DMS153 treated with DMSO at 0.1 percent for 48 hours (cell line): ENCODE data around the gene GADD45B.
"Not testable (repeated sequence)": the region's sequence is repeated elsewhere in the genome, so short reads cannot be mapped to it uniquely, and the experiment has no call there.

ENCODE experiments used
- DNase-seq: peaks from one replicate; lab custom pipeline; 2025; ENCODE audit not compliant: unreplicated experiment; lab: John Stamatoyannopoulos, UW

The GADD45B gene

DNA sequence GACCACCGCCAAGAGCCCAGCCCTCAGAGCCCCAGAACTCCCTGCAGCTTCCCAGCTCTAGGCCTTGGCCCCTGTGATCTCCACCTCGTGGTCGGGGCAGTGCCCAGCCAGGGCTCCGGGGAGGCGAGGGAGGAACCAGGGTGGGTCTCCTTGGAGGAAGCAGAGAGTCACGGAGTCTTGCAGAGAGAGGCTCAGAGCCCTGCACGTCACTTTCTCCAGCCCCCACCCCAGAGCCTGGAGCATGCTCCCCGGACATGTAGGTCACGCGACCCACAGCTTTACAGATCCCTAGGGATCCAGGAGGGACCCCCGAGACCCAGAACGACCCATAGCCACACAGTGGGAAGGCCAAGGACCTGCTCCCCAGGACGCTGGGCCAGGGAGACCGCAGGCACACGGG is 11.9 kb downstream of the GADD45B start:
- no peak for DNase-seq

DNA sequence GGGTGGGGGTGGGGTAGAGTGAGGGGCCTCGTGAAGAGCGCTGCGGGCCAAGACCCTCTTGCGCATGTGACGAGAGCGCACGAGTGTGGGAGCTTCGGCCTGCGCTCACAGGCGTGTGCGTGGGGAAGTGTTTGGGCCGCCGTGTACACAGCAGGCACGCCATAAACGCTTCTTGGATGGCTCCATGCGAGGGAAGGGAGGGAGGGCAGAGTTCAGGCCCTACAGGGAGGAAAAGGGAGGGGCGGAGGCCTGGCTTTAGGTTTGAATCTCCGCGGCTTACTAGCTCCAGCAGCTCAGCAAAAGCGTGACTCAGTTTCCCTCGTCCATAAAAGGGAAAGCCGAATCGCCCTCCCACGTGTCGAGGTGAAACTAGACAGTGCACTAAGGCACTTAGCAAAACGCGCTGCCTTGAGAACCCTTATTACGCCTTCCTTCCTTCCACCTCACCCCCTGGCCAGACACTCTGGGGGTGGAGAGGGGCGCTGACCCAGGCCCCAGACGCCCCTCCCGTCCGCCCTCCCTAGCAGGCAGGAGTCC is 12.5 kb downstream of the GADD45B start:
- DNase-seq = no peak

DNA sequence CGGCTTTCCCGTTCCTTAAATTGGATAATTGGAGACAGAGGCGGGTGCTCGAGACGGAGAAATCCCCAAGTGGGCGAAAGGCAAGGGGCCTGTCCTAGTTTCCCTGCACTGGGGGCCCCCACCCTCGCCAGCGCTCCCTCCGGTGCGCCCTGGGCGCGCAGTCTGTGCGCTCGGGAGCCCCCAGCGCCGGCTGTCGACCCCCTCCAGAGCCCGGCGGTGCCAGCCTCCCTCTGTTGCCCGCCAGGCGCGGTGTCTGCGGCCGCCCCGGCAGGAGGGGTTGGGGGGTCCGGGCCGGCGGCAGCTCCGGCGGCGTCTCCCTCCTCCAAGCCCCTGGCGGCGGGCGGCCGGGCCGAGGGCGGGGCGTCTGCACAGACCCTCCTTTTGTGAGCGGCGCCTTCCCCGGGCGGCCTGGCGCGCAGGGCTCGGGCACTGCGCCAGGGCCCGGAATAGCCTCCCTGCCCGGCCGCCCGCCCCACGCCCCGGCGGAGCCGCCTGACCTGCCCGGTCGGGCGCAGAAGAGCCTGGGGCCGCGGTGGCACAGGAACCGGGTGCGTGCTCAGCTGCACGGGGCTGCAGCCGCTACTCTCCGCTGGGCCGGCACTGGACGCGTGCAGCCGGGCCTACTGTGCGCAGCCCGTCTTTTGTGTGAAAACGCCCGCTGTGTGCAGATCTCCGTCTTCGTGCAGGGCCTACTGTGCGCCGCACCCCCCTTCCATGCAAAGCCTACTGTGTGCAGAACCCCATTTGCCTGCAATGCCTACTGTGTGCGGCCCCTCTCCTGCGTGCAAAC is 13.2 kb downstream of the GADD45B start:
- no peak for DNase-seq

DNA sequence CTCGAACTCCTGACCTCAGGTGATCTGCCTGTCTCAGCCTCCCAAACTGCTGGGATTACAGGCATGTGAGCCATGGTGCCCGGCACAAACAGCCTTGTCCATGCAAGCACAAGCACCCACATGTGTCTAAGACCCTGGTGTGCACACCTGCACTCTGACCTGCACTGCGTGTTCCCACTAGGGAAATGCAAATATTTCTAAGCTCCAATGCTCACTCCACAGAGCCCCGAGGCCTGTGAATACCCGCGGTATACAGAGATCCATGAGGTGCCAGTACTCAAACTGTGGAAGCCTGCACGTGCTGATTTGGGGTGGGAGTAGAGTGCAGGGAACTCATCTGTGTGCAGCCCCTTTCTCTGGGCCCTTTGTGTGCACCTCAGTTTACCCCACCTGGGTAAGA is 14.7 kb downstream of the GADD45B start:
- no peak for DNase-seq

DNA sequence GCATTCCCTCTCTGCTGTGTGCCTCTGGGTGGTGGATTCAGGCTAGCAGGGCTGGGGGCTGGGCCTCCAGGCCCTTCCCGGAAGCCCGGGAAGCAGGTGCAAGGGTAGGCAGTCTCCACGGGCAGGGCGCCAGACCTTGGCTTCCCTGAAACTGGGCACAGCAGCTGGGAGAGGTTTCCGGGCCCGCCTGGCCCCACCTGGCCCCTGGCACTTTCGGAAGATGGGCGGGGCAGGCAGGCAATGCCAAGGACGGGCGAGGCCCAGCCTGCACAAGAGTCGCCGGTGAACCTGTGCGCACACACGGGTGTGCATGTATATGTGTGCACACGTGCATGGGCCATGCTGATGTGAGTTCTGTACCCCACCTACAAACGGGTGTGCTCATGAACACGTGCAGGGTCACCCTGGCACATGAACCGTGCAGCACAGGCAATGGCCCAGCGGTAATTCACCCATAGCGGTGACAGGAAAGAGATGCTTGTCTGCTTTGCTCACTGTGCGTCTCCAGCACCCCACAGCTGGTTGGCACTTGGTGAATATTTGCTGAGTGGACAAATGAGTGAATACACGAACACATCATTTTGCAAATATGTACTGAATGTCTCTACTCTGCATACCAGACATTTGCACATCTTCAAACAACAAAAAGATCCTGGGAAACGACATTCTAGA is 15.3 kb downstream of the GADD45B start:
- peak; percentile 86 for DNase-seq

DNA sequence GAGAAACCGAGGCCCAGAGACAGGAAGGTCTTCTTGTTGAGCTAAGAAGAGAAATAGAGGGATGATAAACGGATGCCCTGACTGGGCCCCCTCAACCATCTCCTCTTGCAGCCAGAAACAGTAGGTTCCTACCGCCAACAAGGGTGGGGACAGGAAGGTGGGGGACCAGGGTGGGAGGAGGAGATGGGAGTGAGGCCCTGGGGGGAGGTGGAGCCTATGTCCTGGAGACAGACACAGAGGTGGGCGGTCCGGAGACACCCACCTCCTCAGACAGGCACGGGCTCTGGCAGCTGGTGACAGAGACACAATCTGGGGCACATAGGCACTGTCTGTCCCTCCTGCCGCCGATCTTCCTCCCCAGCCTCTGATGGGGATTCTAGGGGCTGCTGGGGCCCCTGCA is 16.9 kb downstream of the GADD45B start:
- no peak for DNase-seq

DNA sequence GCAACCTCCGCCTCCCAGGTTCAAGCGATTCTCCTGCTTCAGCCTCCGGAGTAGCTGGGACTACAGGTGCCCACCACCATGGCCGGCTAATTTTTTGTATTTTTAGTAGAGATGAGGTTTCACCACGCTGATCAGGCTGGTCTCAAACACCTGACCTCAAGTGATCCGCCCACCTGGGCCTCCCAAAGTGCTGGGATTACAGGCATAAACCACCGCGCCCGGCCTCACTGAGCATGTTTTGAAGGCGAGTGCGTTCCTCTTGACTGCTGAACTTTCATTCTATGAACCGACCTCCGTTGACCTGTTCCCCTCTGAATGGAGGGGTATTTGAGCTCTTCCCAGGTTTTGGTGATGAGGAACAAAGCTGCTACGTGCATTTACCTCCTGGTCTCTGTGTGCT is 17.5 kb downstream of the GADD45B start:
- DNase-seq = not testable (repeated sequence)

DNA sequence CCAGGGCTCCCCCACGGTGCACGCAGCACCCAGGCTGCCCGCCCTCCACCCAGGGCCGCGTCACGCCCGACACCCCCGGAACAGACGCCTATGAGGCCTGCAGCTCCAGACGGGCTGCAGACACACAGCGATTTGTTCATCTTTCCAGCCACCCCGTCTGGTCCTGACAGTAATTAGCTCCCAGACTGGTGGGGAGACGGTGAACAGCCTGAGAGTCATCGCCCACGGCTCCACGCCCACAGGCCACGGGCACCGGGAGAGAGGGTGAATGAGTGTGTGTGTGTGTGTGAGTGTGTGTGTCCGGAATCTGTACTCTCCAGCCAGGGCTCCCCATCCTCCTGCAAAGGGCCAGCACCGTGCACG is 18.1 kb downstream of the GADD45B start:
- DNase-seq = no peak

DNA sequence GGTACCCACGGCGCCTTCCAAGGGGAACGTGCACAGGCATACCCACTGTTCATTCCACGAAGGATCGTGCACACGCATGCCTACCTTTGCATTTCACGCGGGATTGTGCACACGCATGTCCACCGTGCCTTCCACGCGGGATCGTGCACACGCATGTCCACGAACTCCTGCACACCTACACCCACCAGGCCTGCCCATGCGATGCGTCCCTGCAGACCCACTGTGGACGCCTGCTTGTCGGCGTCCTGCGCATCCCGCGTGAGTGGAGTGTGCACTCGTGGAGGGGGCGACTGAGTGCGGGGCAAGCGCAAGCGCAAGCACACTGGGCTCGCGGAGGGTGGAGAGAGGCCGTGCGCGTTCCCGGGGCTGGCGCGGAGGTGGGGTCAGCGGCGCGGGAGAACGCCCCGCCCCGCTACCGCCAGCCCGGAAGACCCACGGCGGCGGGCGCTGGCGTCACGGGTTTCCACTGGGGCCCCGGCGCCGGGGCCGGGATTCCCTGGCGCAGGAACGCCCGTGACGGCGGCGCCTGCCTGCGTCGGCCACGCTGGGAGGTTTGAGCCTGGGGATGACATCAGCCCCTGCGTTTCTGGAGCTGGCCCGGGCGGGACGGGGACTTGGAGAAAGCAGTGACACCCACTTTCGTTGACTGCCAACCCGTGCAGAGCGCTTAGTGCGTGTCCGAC is 18.7 kb downstream of the GADD45B start:
- peak; percentile 18 for DNase-seq

DNA sequence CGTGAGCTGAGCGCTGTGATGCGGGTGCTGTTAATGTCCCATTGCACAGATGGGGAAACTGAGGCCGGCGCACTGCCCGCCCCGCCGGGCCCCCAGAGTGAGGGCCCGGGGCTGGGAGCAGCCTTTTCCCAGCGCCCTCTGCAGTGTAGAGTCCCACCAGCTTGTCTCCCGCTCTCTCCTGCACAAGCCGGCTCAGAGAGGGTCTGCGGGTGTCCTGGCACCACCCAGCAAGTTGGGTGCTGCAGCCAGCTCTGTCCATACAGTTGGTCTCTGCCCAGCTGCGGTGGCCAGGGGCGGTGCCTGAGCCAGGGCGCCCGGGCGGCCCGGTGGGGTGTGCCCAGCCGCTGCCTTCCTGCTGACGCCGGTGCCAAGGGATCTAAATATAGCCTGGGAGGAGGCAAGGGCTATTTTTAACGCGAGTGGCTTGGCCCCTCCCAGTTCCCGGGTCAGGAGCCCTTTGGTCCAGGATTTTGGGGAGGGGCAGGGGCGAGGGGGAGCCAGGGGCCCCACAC is 19.3 kb downstream of the GADD45B start:
- no peak for DNase-seq

DNA sequence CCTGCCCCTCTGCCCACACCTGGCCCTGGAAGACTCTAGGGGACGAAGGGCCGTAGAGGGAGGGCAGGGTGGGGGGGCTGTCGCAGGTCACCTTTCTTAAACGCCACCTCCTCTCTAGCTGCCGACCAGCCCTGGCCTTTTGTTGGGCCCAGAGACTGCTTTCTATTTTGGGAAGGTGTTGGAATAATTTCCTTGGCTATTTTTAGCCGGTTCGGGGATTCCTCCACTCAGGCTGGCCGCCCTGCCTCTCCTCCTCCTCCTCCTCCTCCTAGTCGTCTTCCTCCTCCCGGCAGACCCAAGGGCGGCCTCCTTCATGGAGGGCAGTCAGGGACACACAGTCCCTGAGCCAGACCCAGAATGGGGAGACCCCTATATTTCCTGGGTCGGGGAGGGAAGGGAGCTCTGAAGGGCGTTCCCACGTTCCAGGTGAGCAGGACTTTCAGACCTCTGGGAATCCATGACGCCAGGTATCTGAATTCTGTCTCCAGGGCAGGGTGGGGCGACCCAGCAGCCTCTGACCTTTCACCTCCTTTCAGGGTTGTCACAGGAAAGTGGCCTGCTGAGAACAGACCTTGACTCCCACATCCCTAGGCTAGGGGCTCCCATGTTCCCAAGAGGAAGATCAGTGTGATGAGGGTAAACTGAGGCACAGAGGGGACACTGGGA is 19.9 kb downstream of the GADD45B start:
- no peak for DNase-seq

DNA sequence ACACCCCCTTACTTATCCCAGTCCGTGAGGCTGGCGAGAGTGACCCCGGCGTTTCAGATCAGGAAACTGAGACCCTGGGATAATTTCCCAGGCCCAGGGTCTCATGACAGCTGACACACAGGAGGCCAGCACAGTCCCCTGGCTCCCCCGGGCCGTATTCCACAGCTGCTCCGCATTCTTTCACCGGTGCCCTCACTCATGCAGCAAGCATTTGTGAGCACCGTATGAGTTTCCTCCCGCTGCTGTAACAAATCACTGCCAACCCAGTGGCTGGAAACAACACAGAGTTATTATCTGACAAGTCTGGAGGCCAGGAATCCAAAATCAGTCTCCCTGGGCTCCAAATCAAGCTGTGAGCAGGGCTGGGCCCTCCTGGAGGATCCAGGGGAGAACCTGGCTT is 21.3 kb downstream of the GADD45B start:
- no peak for DNase-seq

DNA sequence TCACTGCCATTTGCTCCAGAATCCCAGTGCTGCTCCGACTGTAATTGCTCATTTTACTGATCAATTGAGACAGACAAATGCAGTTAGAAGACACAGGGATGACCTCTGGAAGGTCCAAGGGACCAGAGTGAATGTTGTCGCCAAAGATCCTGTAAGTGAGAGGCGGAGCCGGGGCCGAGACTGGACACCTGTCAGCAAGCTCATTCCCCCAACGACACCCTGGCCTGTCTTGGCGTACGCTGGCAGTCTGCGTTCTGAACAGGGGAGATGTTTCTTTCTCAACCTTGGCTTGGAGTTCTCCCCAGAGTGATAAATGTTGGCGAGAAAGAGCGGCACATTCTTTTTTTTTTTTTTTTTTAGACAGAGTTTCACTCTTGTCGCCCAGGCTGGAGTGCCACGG is 24.2 kb downstream of the GADD45B start:
- no peak for DNase-seq

DNA sequence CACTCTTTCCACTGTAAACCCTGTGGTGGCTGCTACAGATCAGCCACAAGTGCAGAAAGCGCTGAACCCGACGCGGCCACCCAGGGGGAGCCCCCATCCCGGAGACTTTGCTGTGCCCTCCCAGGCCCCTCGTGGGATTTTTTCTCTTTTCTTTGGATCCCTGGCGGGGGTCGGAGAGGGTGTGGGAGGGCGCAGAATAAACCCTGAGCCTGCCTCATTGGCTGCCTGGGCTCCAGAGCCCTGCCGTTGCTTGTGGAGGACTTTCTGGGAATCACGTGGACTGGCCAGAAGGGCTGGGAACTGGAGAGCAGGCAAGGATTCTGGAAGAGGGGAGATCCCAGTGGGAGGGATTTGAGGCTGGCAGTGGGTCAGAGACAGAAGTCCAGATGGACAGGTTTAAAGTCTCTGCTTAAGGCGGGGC is 24.9 kb downstream of the GADD45B start:
- DNase-seq = no peak

DNA sequence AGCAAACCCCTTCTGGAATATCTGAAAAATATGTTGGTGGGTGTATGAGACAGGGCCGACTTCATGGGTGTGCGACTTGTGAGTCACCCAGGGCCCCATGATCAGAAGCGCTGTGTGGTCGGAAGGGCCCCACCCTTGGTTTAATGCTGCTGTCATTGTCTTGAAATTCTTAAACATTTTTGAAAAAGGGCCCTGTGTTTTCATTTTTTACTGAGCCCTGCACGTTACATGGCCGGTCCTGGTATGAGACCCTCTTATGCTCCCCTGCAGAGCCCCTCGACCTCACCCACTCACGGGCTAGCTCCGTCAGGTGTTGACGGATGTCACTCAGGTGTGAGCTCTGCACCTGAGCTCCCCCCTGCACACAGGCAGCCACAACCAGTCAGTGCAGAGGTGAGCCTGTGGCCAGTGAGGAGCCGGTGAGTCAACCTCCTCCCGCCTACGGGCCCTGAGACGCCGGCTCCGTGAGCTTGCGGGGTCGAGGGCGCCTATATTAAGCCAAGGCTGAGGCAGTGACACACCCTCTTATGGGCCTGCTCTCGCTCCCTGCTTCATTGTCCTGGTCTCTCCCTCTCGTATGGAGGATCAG is 27.7 kb downstream of the GADD45B start:
- no peak for DNase-seq

DNA sequence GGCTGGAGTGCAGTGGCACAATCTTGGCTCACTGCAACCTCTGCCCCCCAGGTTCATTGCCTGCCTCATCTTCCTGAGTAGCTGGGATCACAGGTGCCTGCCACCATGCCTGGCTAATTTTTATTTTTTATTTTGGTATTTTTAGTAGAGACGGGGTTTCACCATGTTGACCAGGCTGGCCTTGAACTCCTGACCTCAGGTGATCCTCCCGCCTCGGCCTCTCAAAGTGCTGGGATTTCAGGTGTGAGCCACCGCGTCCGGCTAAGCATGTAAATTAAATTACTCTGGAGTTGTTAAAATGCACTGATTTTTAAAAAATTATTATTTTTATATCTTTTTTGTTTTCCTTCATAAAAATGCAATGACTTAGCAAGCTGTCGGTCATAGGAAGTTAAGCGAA is 30.7 kb downstream of the GADD45B start:
- not testable (repeated sequence) for DNase-seq

DNA sequence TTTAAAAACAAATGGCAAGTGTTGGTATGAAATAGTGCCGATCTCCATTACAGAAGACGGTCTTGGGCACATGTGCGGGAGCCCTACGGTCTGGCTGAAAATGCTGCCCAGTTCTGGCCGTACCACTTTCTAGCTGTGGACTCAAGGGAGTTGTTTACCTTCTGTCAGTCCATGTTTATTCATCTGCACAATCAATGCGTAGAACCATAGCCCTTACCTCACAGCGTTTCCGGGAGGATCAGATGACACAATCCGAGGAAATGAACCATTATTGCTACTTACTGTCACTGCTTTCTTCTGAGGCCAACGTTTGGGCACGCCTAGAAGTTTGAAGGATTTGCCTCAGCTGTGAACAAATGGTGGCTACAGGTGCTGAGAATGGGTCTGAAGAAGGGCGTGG is 31.2 kb downstream of the GADD45B start:
- peak; percentile 93 for DNase-seq

DNA sequence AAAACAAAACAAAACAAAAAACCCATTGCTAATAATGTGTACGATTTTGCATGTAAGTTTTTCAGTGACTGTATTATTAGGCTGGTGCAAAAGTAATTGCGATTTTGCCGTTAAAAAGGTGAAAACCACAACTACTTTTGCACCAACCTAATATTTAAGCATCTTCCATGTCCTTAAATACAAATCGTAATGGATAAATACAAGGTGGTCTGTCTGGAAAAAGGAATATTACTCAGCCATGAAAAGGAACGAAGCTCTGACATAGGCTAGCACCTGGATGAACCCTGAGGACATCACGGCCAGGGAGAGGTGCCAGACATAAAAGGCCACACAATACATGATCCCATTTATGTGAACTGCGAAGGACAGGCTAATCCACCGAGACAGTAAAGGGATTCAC is 33.2 kb downstream of the GADD45B start:
- DNase-seq = no peak

DNA sequence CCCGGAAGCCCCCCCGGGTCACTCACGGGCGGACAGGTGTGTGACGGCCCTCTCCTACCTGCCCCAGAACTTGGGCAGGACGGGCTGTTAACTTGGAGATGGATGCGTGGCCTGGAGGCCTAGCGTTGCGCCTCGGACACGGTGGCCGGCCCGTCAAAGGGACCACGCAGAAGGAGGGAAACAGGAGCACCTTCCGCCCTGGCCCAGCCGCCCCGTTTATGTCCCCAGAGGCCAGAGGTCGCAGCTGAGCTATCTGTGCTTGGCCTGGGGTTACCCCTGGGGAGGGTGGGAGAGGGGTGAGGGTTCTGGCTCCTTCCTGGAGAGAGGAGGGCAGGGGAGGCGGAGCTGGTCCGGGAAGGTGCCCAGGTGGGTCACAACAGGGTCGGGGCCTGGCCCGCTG is 35.6 kb downstream of the GADD45B start:
- DNase-seq = no peak

DNA sequence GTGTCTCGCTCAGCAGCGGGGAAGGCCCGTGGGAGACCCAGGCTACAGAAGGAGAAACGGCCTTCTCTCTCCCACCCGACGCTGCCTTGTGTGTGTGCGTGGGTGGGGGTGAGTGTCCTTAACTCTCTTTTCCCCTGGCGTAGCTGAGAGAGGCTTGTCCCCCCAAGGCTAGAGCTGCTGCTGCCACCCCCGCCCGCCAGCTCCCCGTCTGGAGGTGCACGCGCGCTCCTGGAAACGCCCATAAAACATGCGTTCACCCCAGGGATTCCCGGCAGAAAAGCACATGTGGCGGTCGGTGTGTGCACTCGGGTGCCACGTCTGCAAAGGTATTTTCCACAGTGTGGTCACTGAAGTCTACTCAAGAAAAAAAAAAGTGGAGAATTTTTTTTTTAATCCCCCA is 36.1 kb downstream of the GADD45B start:
- no peak for DNase-seq
